SH-SY5Y (cell line): ENCODE measurements around the gene SLAMF8.

Experiments
- GATA2 ChIP-seq: IDR thresholded peaks from 2 replicates; pipeline ENCODE4 v1.6.1; 2011; ENCODE audit warnings: mild to moderate bottlenecking, low read depth, low read length
- GATA3 ChIP-seq: IDR thresholded peaks from 2 replicates; pipeline ENCODE4 v1.6.1; 2011; ENCODE audit warnings: low read depth, mild to moderate bottlenecking, low read length, moderate library complexity

- TF ChIP-seq GATA2: no peak
- no peak for TF ChIP-seq GATA3
Observed at GRCh38 chr1:159867664-159868026, 41.0 kb downstream of the SLAMF8 start.
